Hepatocyte (in vitro differentiated cells): ENCODE data around the gene TRANK1.

Experiments used
- CTCF ChIP-seq: fragments of 200-600 bp; sonication (generic); IDR thresholded peaks from 2 replicates; pipeline ENCODE4 v1.5.1; 2016; ENCODE audit warnings: antibody characterized with exemption, mild to moderate bottlenecking; ENCODE audit not compliant: poor library complexity
- EZH2 ChIP-seq: fragments of 200-600 bp; sonication (generic); IDR thresholded peaks from 2 replicates; pipeline ENCODE4 v1.6.1; 2016; ENCODE audit warnings: antibody characterized with exemption, mild to moderate bottlenecking, borderline replicate concordance

GRCh38 chr3:36784138-36784635 lies 160.7 kb downstream of the TRANK1 start:
- TF ChIP-seq EZH2 (no peak), CTCF (no peak)
